GM12878 (cell line): Measurements from ENCODE around the gene AURKAIP1.

Experiments
- E4F1 ChIP-seq: fragments of 450-650 bp; IDR thresholded peaks from 2 replicates; pipeline ENCODE4 v1.6.1; 2018; ENCODE audit warnings: borderline replicate concordance, mild to moderate bottlenecking; ENCODE audit not compliant: partially characterized antibody
- EP300 ChIP-seq, 2 experiments: fragments of 150-350 bp in 1 of 2; IDR thresholded peaks; 2 replicates each; pipeline ENCODE4 v1.6.1; 2011 to 2012; ENCODE audit warnings: low read depth in 2 of 2, low read length in 2 of 2, borderline replicate concordance in 1 of 2, improper control_type of control experiment in 1 of 2, inconsistent platforms in 1 of 2; ENCODE audit not compliant: control insufficient read depth in 1 of 2
- JUND ChIP-seq: IDR thresholded peaks from 2 replicates; pipeline ENCODE4 v1.6.1; 2012; ENCODE audit warnings: low read depth, mild to moderate bottlenecking, low read length, improper control_type of control experiment, moderate library complexity
- NBN ChIP-seq: fragments of 450-650 bp; IDR thresholded peaks from 2 replicates; pipeline ENCODE4 v1.6.1; 2016
- SMC3 ChIP-seq: IDR thresholded peaks from 2 replicates; pipeline ENCODE4 v1.6.1; 2011; ENCODE audit warnings: low read length, improper control_type of control experiment, borderline replicate concordance
- SRF ChIP-seq, 2 experiments: IDR thresholded peaks; 2 replicates each; pipeline ENCODE4 v1.6.1; 2011; ENCODE audit warnings: low read depth in 2 of 2, low read length in 2 of 2, mild to moderate bottlenecking in 1 of 2, moderate library complexity in 1 of 2
- WRNIP1 ChIP-seq: IDR thresholded peaks from 2 replicates; pipeline ENCODE4 v1.6.1; 2011; ENCODE audit warnings: low read depth, low read length, improper control_type of control experiment, borderline replicate concordance
- ZNF592 ChIP-seq: fragments of 450-650 bp; IDR thresholded peaks from 2 replicates; pipeline ENCODE4 v1.6.1; 2017; ENCODE audit warnings: mild to moderate bottlenecking, moderate library complexity

- TF ChIP-seq SRF (IDR thresholded peaks at IDR 0.05; ENCODE audit: low read depth in 2 of 2, low read length in 2 of 2), result no peak
- no peak for TF ChIP-seq E4F1
- no peak for TF ChIP-seq WRNIP1
- TF ChIP-seq JUND, result no peak
- no peak for TF ChIP-seq NBN
- TF ChIP-seq SMC3, result no peak
- no peak for TF ChIP-seq ZNF592
- no peak for TF ChIP-seq EP300 (IDR thresholded peaks at IDR 0.05; ENCODE audit: borderline replicate concordance in 1 of 2, control insufficient read depth in 1 of 2, low read depth in 2 of 2, low read length in 2 of 2)
Observed at GRCh38 chr1:1348420-1349255, 26.4 kb downstream of the AURKAIP1 start.
